HEK293 (cell line): ENCODE measurements around the gene WASF3.

Experiments used
- CTCF ChIA-PET: fragments of 350-600 bp; formaldehyde crosslinking; extraction: SDS; loops from one replicate; lab custom pipeline; 2021; ENCODE audit warnings: antibody characterized with exemption; lab: Yijun Ruan, JAX
- POLR2A ChIA-PET: fragments of 300-600 bp; formaldehyde crosslinking; extraction: SDS; loops from one replicate; lab custom pipeline; 2020; ENCODE audit warnings: antibody characterized with exemption, inconsistent platforms; lab: Yijun Ruan, JAX
- H3K27ac ChIP-seq: fragments of 200-500 bp; sonication (Bioruptor generic); 2 replicates; pipeline ENCODE4 v1.5.1; 2014; ENCODE audit warnings: low read depth, low read length, control low read depth, inconsistent platforms; ENCODE audit errors: extremely low read depth
- H3K36me3 ChIP-seq, 2 experiments: fragments of 200-500 bp in 1 of 2; sonication (Bioruptor generic) in 1 of 2; 1 replicate in 1 of 2; 2 replicates in 1 of 2; pipeline ENCODE4 v1.5.1; 2014 to 2017; ENCODE audit warnings: inconsistent platforms in 2 of 2, low read length in 2 of 2; ENCODE audit not compliant: control insufficient read depth in 2 of 2, insufficient read depth in 1 of 2
- H3K4me1 ChIP-seq: fragments of 200-500 bp; sonication (Bioruptor generic); 2 replicates; pipeline ENCODE4 v1.5.1; 2014; ENCODE audit warnings: mild to moderate bottlenecking, low read length, inconsistent platforms; ENCODE audit not compliant: control insufficient read depth, insufficient read depth
- H3K4me3 ChIP-seq: 2 replicates; pipeline ENCODE4 v1.5.1; 2011; ENCODE audit warnings: low read depth, mild to moderate bottlenecking, control low read depth, low read length, moderate library complexity
- H3K9me3 ChIP-seq: fragments of 200-500 bp; sonication (Bioruptor generic); 2 replicates; pipeline ENCODE4 v1.5.1; 2014; ENCODE audit warnings: low read depth, low read length, inconsistent platforms; ENCODE audit not compliant: control insufficient read depth, insufficient read depth
- BCL11A ChIP-seq: fragments of 450-650 bp; formaldehyde crosslinking; IDR thresholded peaks from 2 replicates; pipeline ENCODE4 v1.5.1; 2016; ENCODE audit warnings: low read depth, missing biosample characterization, missing genetic modification characterization
- BCL11B ChIP-seq: fragments of 450-650 bp; formaldehyde crosslinking; IDR thresholded peaks from 2 replicates; pipeline ENCODE4 v1.5.1; 2016; ENCODE audit warnings: low read depth, missing biosample characterization, missing genetic modification characterization
- FEZF1 ChIP-seq: fragments of 450-650 bp; formaldehyde crosslinking; IDR thresholded peaks from 2 replicates; pipeline ENCODE4 v1.5.1; 2016; ENCODE audit warnings: missing biosample characterization, missing genetic modification characterization
- KLF8 ChIP-seq: fragments of 450-650 bp; formaldehyde crosslinking; IDR thresholded peaks from 2 replicates; pipeline ENCODE4 v1.5.1; 2016; ENCODE audit warnings: missing biosample characterization, missing genetic modification characterization
- ZBTB11 ChIP-seq: fragments of 450-650 bp; formaldehyde crosslinking; conservative IDR thresholded peaks from 2 replicates; pipeline ENCODE4 v1.5.1; 2016; ENCODE audit warnings: low read depth, missing biosample characterization, missing genetic modification characterization
- ZBTB21 ChIP-seq: fragments of 450-650 bp; formaldehyde crosslinking; IDR thresholded peaks from 2 replicates; pipeline ENCODE4 v1.5.1; 2017; ENCODE audit warnings: missing biosample characterization, missing genetic modification characterization
- ZBTB48 ChIP-seq: fragments of 450-650 bp; formaldehyde crosslinking; IDR thresholded peaks from 2 replicates; pipeline ENCODE4 v1.5.1; 2016; ENCODE audit warnings: missing biosample characterization, missing genetic modification characterization
- ZNF132 ChIP-seq: fragments of 450-650 bp; formaldehyde crosslinking; IDR thresholded peaks from 2 replicates; pipeline ENCODE4 v1.5.1; 2017; ENCODE audit warnings: missing biosample characterization, missing genetic modification characterization, borderline replicate concordance
- ZNF148 ChIP-seq: fragments of 450-650 bp; formaldehyde crosslinking; IDR thresholded peaks from 2 replicates; pipeline ENCODE4 v1.5.0; 2017; ENCODE audit warnings: missing biosample characterization, missing genetic modification characterization, borderline replicate concordance
- ZNF155 ChIP-seq: fragments of 450-650 bp; formaldehyde crosslinking; IDR thresholded peaks from 2 replicates; pipeline ENCODE4 v1.5.1; 2016; ENCODE audit warnings: missing biosample characterization, missing genetic modification characterization
- ZNF23 ChIP-seq: fragments of 450-650 bp; formaldehyde crosslinking; IDR thresholded peaks from 2 replicates; pipeline ENCODE4 v1.5.1; 2016; ENCODE audit warnings: missing biosample characterization, missing genetic modification characterization, borderline replicate concordance
- ZNF335 ChIP-seq: fragments of 450-650 bp; formaldehyde crosslinking; conservative IDR thresholded peaks from 2 replicates; pipeline ENCODE4 v1.5.1; 2016; ENCODE audit warnings: missing biosample characterization, missing genetic modification characterization
- ZNF350 ChIP-seq: fragments of 450-650 bp; formaldehyde crosslinking; IDR thresholded peaks from 2 replicates; pipeline ENCODE4 v1.5.0; 2017; ENCODE audit warnings: missing biosample characterization, mild to moderate bottlenecking, missing genetic modification characterization
- ZNF488 ChIP-seq: fragments of 450-650 bp; formaldehyde crosslinking; IDR thresholded peaks from 2 replicates; pipeline ENCODE4 v1.5.1; 2016; ENCODE audit warnings: missing biosample characterization, missing genetic modification characterization
- ZNF514 ChIP-seq: fragments of 450-650 bp; formaldehyde crosslinking; IDR thresholded peaks from 2 replicates; pipeline ENCODE4 v1.5.1; 2016; ENCODE audit warnings: missing biosample characterization, missing genetic modification characterization
- ZNF560 ChIP-seq: fragments of 450-650 bp; formaldehyde crosslinking; IDR thresholded peaks from 2 replicates; pipeline ENCODE4 v1.5.1; 2017; ENCODE audit warnings: missing biosample characterization, missing genetic modification characterization, borderline replicate concordance
- ZNF645 ChIP-seq: fragments of 450-650 bp; formaldehyde crosslinking; IDR thresholded peaks from 2 replicates; pipeline ENCODE4; 2016; ENCODE audit warnings: missing biosample characterization, missing genetic modification characterization
- ZNF776 ChIP-seq: fragments of 450-650 bp; formaldehyde crosslinking; IDR thresholded peaks from 2 replicates; pipeline ENCODE4 v1.5.0; 2017; ENCODE audit warnings: missing biosample characterization, missing genetic modification characterization, borderline replicate concordance
- ZNF777 ChIP-seq: fragments of 450-650 bp; formaldehyde crosslinking; IDR thresholded peaks from 2 replicates; pipeline ENCODE4 v1.5.1; 2017; ENCODE audit warnings: missing biosample characterization, missing genetic modification characterization, borderline replicate concordance
- ZNF791 ChIP-seq: fragments of 450-650 bp; formaldehyde crosslinking; IDR thresholded peaks from 2 replicates; pipeline ENCODE4 v1.5.1; 2016; ENCODE audit warnings: missing biosample characterization, missing genetic modification characterization
- ZSCAN23 ChIP-seq: fragments of 450-650 bp; formaldehyde crosslinking; IDR thresholded peaks from 2 replicates; pipeline ENCODE4 v1.5.1; 2016; ENCODE audit warnings: missing biosample characterization, missing genetic modification characterization
- ZSCAN4 ChIP-seq: fragments of 450-650 bp; formaldehyde crosslinking; IDR thresholded peaks from 2 replicates; pipeline ENCODE4 v1.5.1; 2017; ENCODE audit warnings: missing biosample characterization, missing genetic modification characterization

The WASF3 gene

GRCh38 chr13:26522571-26522970 is 34.9 kb upstream of the WASF3 start:
- Histone ChIP-seq H3K4me1 (no peaks in the 10 kb centered on the region), H3K9me3 (no peaks in the 10 kb centered on the region), H3K4me3 (no peak overlapping the region), H3K27ac (no peak overlapping the region), H3K36me3 (no peaks in the 10 kb centered on the region)
- ChIA-PET CTCF (interaction anchor here (0.7 kb wide), 1 partner anchor 176 kb away, joined by 4 read pairs; no protein-coding TSS in a partner anchor), POLR2A (no interaction called here)
- TF ChIP-seq ZBTB21 (tag by site-specific recombination) (no peak), KLF8 (tag by site-specific recombination) (no peak), ZNF148 (tag by site-specific recombination) (no peak), FEZF1 (tag by site-specific recombination) (no peak), ZSCAN23 (tag by site-specific recombination) (no peak)

- no peaks in the 10 kb centered on the region for H3K4me1 ChIP-seq
- no peaks in the 10 kb centered on the region for H3K9me3 ChIP-seq
- H3K27ac ChIP-seq: no peak overlapping the region
- no peak for TF ChIP-seq ZBTB11
- no peak for TF ChIP-seq ZNF514 (tag by site-specific recombination)
- TF ChIP-seq ZBTB48 (tag by site-specific recombination): no peak
- no peak for TF ChIP-seq ZNF645 (tag by site-specific recombination)
- TF ChIP-seq, all 188 proteins: peak for 0
- ChIA-PET POLR2A (no interaction called here), CTCF (no interaction called here)
- Histone ChIP-seq H3K36me3 (no peaks in the 10 kb centered on the region), H3K4me3 (no peak overlapping the region)
These were observed 34.5 kb upstream of the WASF3 start for GRCh38 chr13:26523007-26523406.

- no peak overlapping the region for H3K4me3 ChIP-seq
- no peaks in the 10 kb centered on the region for H3K4me1 ChIP-seq
- no peak overlapping the region for H3K27ac ChIP-seq
- ChIA-PET POLR2A (no interaction called here), CTCF (interaction anchor here (0.5 kb wide), 1 partner anchor 115 kb away, joined by 3 read pairs; no protein-coding TSS in a partner anchor)
- H3K36me3 ChIP-seq: no peaks in the 10 kb centered on the region
- H3K9me3 ChIP-seq: no peaks in the 10 kb centered on the region
- no peak for TF ChIP-seq BCL11B (tag by site-specific recombination)
- TF ChIP-seq ZSCAN4 (tag by site-specific recombination): no peak
- no peak for TF ChIP-seq ZNF155
- TF ChIP-seq ZNF335 (tag by site-specific recombination): no peak
- no peak for TF ChIP-seq ZNF777 (tag by site-specific recombination)
- no peak for TF ChIP-seq ZNF791 (tag by site-specific recombination)
- no peak for TF ChIP-seq ZNF350 (tag by site-specific recombination)
- TF ChIP-seq ZNF23 (tag by site-specific recombination): no peak
- no peak for TF ChIP-seq ZNF776
- TF ChIP-seq BCL11A: no peak
- TF ChIP-seq ZNF132 (tag by site-specific recombination): no peak
- no peak for TF ChIP-seq ZNF488 (tag by site-specific recombination)
- TF ChIP-seq ZNF560: no peak
These were observed 32.0 kb upstream of the WASF3 start for GRCh38 chr13:26525528-26525927.
